MM.1S (cell line): ENCODE data around the gene AP2A2.

Experiments used
- CTCF ChIP-seq: fragments of 300-600 bp; sonication (generic); IDR thresholded peaks from 2 replicates; pipeline ENCODE4 v1.5.1; 2016; ENCODE audit warnings: antibody characterized with exemption, low read length, mixed read lengths
- EZH2 ChIP-seq: fragments of 300-600 bp; sonication (generic); optimal IDR thresholded peaks from 2 replicates; pipeline ENCODE3; 2017; ENCODE audit warnings: low read depth, mild to moderate bottlenecking, antibody characterized with exemption, low read length, mixed read lengths
- EZH2phosphoT487 ChIP-seq: fragments of 300-600 bp; sonication (generic); IDR thresholded peaks from 2 replicates; pipeline ENCODE4 v1.6.1; 2018; ENCODE audit warnings: antibody characterized with exemption, low read length

- TF ChIP-seq CTCF = no peak
- no peak for TF ChIP-seq EZH2phosphoT487
- TF ChIP-seq EZH2 = no peak
Measured at GRCh38 chr11:926341-926916, 759 bp downstream of the AP2A2 start.
